Midbrain (tissue), 1 donor: ENCODE data around the gene CBR3.

Source experiments
- DNase-seq: peaks from one replicate; lab custom pipeline; 2025; lab: John Stamatoyannopoulos, UW

Gene CBR3

GRCh38 chr21:36156339-36156814, 21.5 kb downstream of the CBR3 start:
- DNase-seq = peak; percentile 100

GRCh38 chr21:36156815-36157670, 22.2 kb downstream of the CBR3 start, which contains the start of gene DOP1B:
Gene DOP1B (plus strand): TSS chr21:36156824. CDS start chr21:36164734, 7,910 bp downstream.
- DNase-seq = no peak

GRCh38 chr21:36159356-36159921, 24.6 kb downstream of the CBR3 start:
- no peak for DNase-seq

- DNase-seq = no peak
Observed at GRCh38 chr21:36160850-36161178, 25.9 kb downstream of the CBR3 start.

- no peak for DNase-seq
Observed at GRCh38 chr21:36162631-36163030, 27.8 kb downstream of the CBR3 start.

- no peak for DNase-seq
Observed at GRCh38 chr21:36163750-36164741, 29.2 kb downstream of the CBR3 start.

- no peak for DNase-seq
Observed at GRCh38 chr21:36165356-36165755, 30.5 kb downstream of the CBR3 start.

GRCh38 chr21:36166705-36167104, 31.8 kb downstream of the CBR3 start:
- no peak for DNase-seq

GRCh38 chr21:36167541-36167940, 32.7 kb downstream of the CBR3 start:
- no peak for DNase-seq

GRCh38 chr21:36169470-36170128, 34.7 kb downstream of the CBR3 start:
- no peak for DNase-seq

- DNase-seq = no peak
Observed at GRCh38 chr21:36170823-36171222, 35.9 kb downstream of the CBR3 start.

- no peak for DNase-seq
Observed at GRCh38 chr21:36171336-36171735, 36.5 kb downstream of the CBR3 start.

GRCh38 chr21:36171741-36172331, 37.0 kb downstream of the CBR3 start:
- DNase-seq = no peak

GRCh38 chr21:36174780-36175179, 39.9 kb downstream of the CBR3 start:
- no peak for DNase-seq

GRCh38 chr21:36175771-36176565, 41.1 kb downstream of the CBR3 start:
- DNase-seq = no peak

GRCh38 chr21:36178349-36178748, 43.5 kb downstream of the CBR3 start:
- DNase-seq = no peak

GRCh38 chr21:36179145-36179544, 44.3 kb downstream of the CBR3 start:
- DNase-seq = no peak

GRCh38 chr21:36180963-36181362, 46.1 kb downstream of the CBR3 start:
- DNase-seq = no peak

- no peak for DNase-seq
Observed at GRCh38 chr21:36183144-36183795, 48.4 kb downstream of the CBR3 start.

- DNase-seq = no peak
Observed at GRCh38 chr21:36184545-36184944, 49.7 kb downstream of the CBR3 start.
